ENCODE data around the gene SIRT6.

DNA sequence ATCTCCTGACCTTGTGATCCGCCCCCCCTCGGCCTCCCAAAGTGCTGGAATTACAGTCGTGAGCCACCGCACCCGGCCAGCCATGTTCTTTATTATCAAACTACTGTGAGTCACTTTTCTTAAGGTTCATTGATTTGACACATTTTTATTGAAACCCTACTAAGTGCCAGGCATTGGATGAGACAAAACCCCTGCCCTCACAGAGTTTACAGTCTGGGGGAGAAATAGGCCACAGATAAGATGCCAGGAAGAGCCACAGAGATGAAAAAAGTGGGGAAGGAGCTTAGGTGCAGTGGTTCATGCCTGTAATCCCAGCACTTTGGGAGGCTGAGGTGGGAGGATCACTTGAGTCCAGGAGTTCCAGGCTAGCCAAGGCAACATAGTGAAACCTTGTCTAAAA lies 43.9 kb downstream of the SIRT6 start:
- TF ChIP-seq, protein P1, sequence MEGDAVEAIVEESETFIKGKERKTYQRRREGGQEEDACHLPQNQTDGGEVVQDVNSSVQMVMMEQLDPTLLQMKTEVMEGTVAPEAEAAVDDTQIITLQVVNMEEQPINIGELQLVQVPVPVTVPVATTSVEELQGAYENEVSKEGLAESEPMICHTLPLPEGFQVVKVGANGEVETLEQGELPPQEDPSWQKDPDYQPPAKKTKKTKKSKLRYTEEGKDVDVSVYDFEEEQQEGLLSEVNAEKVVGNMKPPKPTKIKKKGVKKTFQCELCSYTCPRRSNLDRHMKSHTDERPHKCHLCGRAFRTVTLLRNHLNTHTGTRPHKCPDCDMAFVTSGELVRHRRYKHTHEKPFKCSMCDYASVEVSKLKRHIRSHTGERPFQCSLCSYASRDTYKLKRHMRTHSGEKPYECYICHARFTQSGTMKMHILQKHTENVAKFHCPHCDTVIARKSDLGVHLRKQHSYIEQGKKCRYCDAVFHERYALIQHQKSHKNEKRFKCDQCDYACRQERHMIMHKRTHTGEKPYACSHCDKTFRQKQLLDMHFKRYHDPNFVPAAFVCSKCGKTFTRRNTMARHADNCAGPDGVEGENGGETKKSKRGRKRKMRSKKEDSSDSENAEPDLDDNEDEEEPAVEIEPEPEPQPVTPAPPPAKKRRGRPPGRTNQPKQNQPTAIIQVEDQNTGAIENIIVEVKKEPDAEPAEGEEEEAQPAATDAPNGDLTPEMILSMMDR (IDR thresholded peaks at IDR 0.05), result no peak
- TF ChIP-seq ZFX (IDR thresholded peaks at IDR 0.05; ENCODE audit: borderline replicate concordance), result no peak

Measured in 22Rv1 (cell line).